Hepatocyte (in vitro differentiated cells): Measurements from ENCODE around the gene MED12.

Experiments used
- EZH2 ChIP-seq: fragments of 200-600 bp; sonication (generic); IDR thresholded peaks from 2 replicates; pipeline ENCODE4 v1.6.1; 2016; ENCODE audit warnings: antibody characterized with exemption, mild to moderate bottlenecking, borderline replicate concordance
- EZH2phosphoT487 ChIP-seq: fragments of 200-600 bp; sonication (generic); IDR thresholded peaks from one replicate; pipeline ENCODE4 v1.6.1; 2018; ENCODE audit warnings: antibody characterized with exemption, mild to moderate bottlenecking, low read depth, moderate library complexity; ENCODE audit not compliant: unreplicated experiment, severe bottlenecking
- TF ChIP-seq, protein P1 (sequence below): fragments of 200-600 bp; sonication (generic); IDR thresholded peaks from 2 replicates; pipeline ENCODE4 v1.5.1; 2016; ENCODE audit warnings: antibody characterized with exemption, mild to moderate bottlenecking; ENCODE audit not compliant: poor library complexity

DNA sequence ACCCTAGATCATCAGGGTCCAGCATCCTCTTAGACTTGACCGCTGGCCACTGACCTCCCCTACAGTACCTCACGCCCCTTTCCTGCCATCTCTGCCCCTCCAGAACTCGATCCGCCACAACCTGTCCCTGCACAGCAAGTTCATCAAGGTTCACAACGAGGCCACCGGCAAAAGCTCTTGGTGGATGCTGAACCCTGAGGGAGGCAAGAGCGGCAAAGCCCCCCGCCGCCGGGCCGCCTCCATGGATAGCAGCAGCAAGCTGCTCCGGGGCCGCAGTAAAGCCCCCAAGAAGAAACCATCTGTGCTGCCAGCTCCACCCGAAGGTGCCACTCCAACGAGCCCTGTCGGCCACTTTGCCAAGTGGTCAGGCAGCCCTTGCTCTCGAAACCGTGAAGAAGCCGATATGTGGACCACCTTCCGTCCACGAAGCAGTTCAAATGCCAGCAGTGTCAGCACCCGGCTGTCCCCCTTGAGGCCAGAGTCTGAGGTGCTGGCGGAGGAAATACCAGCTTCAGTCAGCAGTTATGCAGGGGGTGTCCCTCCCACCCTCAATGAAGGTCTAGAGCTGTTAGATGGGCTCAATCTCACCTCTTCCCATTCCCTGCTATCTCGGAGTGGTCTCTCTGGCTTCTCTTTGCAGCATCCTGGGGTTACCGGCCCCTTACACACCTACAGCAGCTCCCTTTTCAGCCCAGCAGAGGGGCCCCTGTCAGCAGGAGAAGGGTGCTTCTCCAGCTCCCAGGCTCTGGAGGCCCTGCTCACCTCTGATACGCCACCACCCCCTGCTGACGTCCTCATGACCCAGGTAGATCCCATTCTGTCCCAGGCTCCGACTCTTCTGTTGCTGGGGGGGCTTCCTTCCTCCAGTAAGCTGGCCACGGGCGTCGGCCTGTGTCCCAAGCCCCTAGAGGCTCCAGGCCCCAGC, 17.6 kb upstream of the MED12 start:
- TF ChIP-seq, protein P1, sequence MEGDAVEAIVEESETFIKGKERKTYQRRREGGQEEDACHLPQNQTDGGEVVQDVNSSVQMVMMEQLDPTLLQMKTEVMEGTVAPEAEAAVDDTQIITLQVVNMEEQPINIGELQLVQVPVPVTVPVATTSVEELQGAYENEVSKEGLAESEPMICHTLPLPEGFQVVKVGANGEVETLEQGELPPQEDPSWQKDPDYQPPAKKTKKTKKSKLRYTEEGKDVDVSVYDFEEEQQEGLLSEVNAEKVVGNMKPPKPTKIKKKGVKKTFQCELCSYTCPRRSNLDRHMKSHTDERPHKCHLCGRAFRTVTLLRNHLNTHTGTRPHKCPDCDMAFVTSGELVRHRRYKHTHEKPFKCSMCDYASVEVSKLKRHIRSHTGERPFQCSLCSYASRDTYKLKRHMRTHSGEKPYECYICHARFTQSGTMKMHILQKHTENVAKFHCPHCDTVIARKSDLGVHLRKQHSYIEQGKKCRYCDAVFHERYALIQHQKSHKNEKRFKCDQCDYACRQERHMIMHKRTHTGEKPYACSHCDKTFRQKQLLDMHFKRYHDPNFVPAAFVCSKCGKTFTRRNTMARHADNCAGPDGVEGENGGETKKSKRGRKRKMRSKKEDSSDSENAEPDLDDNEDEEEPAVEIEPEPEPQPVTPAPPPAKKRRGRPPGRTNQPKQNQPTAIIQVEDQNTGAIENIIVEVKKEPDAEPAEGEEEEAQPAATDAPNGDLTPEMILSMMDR = peak; percentile 6
- no peak for TF ChIP-seq EZH2phosphoT487
- TF ChIP-seq EZH2 = no peak
